HFFc6 (cell line): Measurements from ENCODE around the gene GRAP2. TPM values are rescaled to one million over a fixed set of nuclear protein-coding genes. Genes with fewer than 3 reads are reported as not detected.
"Not testable (repeated sequence)": the region's sequence is repeated elsewhere in the genome, so short reads cannot be mapped to it uniquely, and the experiment has no call there.

ENCODE experiments used
- DNase-seq: peaks from one replicate; pipeline ENCODE4 v3.0.0-alpha.2; 2018
- H3K27ac Mint-ChIP-seq: 2 replicates; pipeline ENCODE4 v1.8.0; 2020; ENCODE audit warnings: mild to moderate bottlenecking, mixed read lengths
- H3K27me3 Mint-ChIP-seq: 2 replicates; pipeline ENCODE4 v1.8.0; 2021; ENCODE audit warnings: mild to moderate bottlenecking, moderate library complexity, mixed read lengths; ENCODE audit not compliant: insufficient read depth
- H3K36me3 Mint-ChIP-seq: 2 replicates; pipeline ENCODE4 v1.8.0; 2021; ENCODE audit warnings: low read depth, mixed read lengths
- H3K4me1 Mint-ChIP-seq: 2 replicates; pipeline ENCODE4 v1.8.0; 2020; ENCODE audit warnings: low read depth, mixed read lengths
- H3K4me3 Mint-ChIP-seq: 2 replicates; pipeline ENCODE4 v1.8.0; 2020; ENCODE audit warnings: mild to moderate bottlenecking, moderate library complexity, mixed read lengths
- H3K9me3 Mint-ChIP-seq: 2 replicates; pipeline ENCODE4 v1.8.0; 2020; ENCODE audit warnings: mild to moderate bottlenecking, mixed read lengths
- CTCF ChIP-seq: fragments of 200-600 bp; sonication (generic); IDR thresholded peaks from 2 replicates; pipeline ENCODE4 v1.5.0; 2021; ENCODE audit warnings: antibody characterized with exemption, mild to moderate bottlenecking
- total RNA-seq, 6 experiments: library from RNA; stranded (reverse); fragmentation: NEBNext Ultra II Directional; extraction: Animal tissue kit (Norgen Biotek cat#: 25700); gene quantifications; 2 replicates in 1 of 6; 3 replicates in 5 of 6; pipeline ENCODE4 v1.2.3, GENCODE V29; 2021

The GRAP2 gene
- total RNA-seq, 6 experiments from 2014 or later = not detected

GRCh38 chr22:39991159-39991860, 90.4 kb downstream of the GRAP2 start:
- H3K36me3 Mint-ChIP-seq = no peaks in the 10 kb centered on the region
- no peaks in the 10 kb centered on the region for H3K9me3 Mint-ChIP-seq
- no peak overlapping the region for H3K27ac Mint-ChIP-seq
- no peak for TF ChIP-seq CTCF
- no peak for DNase-seq
- H3K4me3 Mint-ChIP-seq = no peak overlapping the region
- H3K4me1 Mint-ChIP-seq = no peaks in the 10 kb centered on the region
- H3K27me3 Mint-ChIP-seq = peaks cover 19% of the 10 kb centered on the region

DNA sequence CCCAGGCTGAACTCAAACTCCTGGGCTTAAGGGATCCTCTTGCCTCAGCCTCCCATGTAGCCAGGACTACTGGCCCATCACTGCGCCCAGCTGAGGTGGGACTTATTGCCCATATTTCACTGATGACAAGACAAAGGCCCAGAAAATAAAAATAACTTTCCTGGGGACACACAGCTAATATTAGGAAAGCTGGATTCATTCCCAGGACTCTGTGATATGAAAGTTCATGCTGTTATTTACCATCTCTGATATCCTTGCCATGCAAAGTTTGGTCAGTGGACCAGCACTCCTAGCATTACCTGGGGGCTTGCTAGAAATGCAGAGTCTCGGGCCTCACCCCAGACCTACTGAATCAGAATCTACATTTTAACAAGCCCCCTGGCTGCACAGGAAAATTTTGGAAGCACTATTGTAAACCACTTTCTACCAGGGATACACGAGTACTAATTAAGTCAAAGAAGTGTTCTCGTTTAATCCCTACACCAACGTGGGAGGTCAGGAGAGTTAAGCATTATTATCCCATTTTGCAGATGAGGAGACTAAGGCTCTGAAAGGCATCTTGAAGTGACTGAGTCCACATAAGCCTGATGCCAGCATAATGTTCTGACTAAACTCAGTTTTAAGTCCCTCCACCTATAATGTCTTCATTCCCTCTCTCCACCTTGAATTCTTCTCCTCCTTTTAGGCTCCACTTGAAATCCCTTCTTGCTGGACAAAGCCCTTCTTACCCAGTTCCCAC, 91.4 kb downstream of the GRAP2 start:
- Mint-ChIP-seq H3K4me1 (peaks cover 6% of the 10 kb centered on the region; the same call in 1 of the 2 replicates), H3K9me3 (no peaks in the 10 kb centered on the region), H3K27ac (no peak overlapping the region), H3K27me3 (peaks cover 18% of the 10 kb centered on the region), H3K36me3 (no peaks in the 10 kb centered on the region), H3K4me3 (no peak overlapping the region)
- no peak for DNase-seq
- no peak for TF ChIP-seq CTCF

DNA sequence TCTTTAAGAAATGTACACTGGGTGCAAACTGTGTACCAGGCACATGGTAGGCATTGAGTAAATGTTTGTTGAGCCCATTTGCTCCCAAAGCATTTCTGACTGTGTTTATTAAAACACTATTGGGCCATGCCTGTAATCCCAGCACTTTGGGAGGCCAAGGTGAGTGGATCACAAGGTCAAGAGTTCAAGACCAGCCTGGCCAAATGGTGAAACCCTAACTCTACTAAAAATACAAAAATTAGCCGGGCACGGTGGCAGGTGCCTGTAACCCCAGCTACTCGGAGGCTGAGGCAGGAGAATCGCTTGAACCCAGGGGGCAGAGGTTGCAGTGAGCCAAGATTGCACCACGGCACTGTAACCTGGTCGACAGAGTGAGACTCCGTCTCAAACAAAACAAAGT, 92.0 kb downstream of the GRAP2 start:
- H3K4me3 Mint-ChIP-seq, H3K9me3 Mint-ChIP-seq, H3K36me3 Mint-ChIP-seq, H3K27ac Mint-ChIP-seq, DNase-seq, H3K4me1 Mint-ChIP-seq: not testable (repeated sequence)
- H3K27me3 Mint-ChIP-seq = peaks cover 17% of the 10 kb centered on the region

DNA sequence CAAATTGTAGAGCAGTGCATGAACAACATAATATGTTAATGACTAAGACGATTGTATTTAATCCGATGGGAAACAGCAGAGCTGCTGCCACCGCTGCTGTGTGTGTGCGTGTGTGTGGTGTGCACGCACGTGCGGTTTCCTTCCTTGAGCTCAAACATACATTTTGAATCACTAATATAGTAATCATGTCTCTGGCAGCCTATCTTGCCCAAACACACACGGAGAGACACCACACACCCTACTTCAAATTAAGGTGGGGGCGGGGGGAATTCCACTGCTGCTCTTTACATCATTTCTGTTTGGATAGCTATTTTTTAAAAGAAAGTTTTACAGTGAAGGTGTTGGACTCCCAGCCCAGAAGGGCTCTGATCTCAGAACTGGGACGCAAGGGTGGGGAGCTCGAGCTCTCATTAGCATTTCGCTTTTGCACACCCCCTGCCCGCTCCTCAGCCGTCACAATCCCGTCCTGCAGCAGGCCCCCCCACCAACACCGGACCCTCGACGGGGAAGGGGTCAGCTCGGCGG, 93.2 kb downstream of the GRAP2 start:
- Mint-ChIP-seq H3K36me3 (no peaks in the 10 kb centered on the region), H3K4me1 (peaks cover 12% of the 10 kb centered on the region), H3K4me3 (no peak overlapping the region), H3K27ac (no peak overlapping the region), H3K27me3 (peaks cover 12% of the 10 kb centered on the region), H3K9me3 (no peaks in the 10 kb centered on the region)
- TF ChIP-seq CTCF = no peak
- DNase-seq = no peak

DNA sequence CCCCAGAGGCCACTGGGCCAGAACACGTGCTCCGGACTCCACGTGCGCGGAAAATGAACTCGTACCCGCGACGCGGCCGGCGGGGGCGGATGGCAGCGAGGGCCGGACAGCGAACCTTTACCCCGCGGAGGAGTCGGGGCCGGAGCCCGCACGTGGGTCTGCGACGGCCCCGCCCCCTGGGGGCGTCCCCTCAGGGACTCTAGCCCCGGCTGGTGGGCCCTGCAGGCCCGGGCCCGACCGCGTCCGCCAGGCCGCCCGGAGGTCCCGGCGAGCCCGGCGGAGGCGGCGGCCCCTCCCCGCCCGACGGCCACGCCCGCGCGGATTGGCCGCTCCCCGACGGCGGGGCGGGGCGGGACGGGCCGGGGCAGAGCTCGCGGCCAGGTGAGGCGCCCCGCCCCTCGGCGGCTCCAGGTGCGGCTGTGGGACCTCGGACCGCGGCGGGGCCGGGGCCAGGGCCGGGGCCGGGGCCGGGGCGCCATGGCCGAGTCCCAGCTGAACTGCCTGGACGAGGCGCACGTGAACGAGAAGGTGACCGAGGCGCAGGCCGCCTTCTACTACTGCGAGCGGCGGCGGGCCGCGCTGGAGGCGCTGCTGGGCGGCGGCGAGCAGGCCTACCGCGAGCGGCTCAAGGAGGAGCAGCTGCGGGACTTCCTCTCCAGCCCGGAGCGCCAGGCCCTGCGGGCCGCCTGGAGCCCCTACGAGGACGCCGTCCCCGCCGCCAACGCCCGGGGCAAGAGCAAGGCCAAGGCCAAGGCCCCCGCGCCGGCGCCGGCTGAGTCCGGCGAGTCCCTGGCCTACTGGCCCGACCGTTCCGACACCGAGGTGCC, 93.9 kb downstream of the GRAP2 start, which contains the start of gene FAM83F:
TSS of gene FAM83F (plus strand) at position 389 of the 827 bp plus-strand sequence. CDS start at position 478, 89 bp downstream.
- Mint-ChIP-seq H3K9me3 (no peaks in the 10 kb centered on the region), H3K4me1 (peaks cover 18% of the 10 kb centered on the region), H3K36me3 (no peaks in the 10 kb centered on the region), H3K27ac (no peak within 1 kb of the TSS), H3K27me3 (peaks cover 15% of the 10 kb centered on the region), H3K4me3 (no peak within 1 kb of the TSS)
- no peak for DNase-seq
- no peak for TF ChIP-seq CTCF
